CD4-positive, alpha-beta T cell treated with Interleukin-15 for 4 hours (primary cell): Measurements from ENCODE around the gene STIM2.
"Not testable (repeated sequence)": the region's sequence is repeated elsewhere in the genome, so short reads cannot be mapped to it uniquely, and the experiment has no call there.

ENCODE experiments used
- DNase-seq: peaks from one replicate; pipeline ENCODE4 v3.0.0-alpha.2; 2020; ENCODE audit warnings: low spot score

Gene STIM2

GRCh38 chr4:26867914-26868684 lies 7.5 kb downstream of the STIM2 start:
- no peak for DNase-seq

- DNase-seq = no peak
These were observed 10.1 kb downstream of the STIM2 start for GRCh38 chr4:26870576-26871262.

GRCh38 chr4:26871611-26872010 lies 11.0 kb downstream of the STIM2 start:
- DNase-seq = no peak

- peak; percentile 88 for DNase-seq
These were observed 12.9 kb downstream of the STIM2 start for GRCh38 chr4:26873391-26874026.

- no peak for DNase-seq
These were observed 13.5 kb downstream of the STIM2 start for GRCh38 chr4:26874110-26874509.

GRCh38 chr4:26877406-26877805 lies 16.8 kb downstream of the STIM2 start:
- peak; percentile 34 for DNase-seq

- DNase-seq = no peak
These were observed 17.3 kb downstream of the STIM2 start for GRCh38 chr4:26877961-26878360.

GRCh38 chr4:26878794-26879391 lies 18.3 kb downstream of the STIM2 start:
- peak; percentile 60 for DNase-seq

- no peak for DNase-seq
These were observed 19.2 kb downstream of the STIM2 start for GRCh38 chr4:26879805-26880204.

- DNase-seq = no peak
These were observed 23.4 kb downstream of the STIM2 start for GRCh38 chr4:26884026-26884425.

- DNase-seq = peak; percentile 78
These were observed 23.9 kb downstream of the STIM2 start for GRCh38 chr4:26884486-26884988.

- DNase-seq = peak; percentile 75
These were observed 25.3 kb downstream of the STIM2 start for GRCh38 chr4:26885912-26886274.

GRCh38 chr4:26887143-26887542 lies 26.5 kb downstream of the STIM2 start:
- peak; percentile 42 for DNase-seq

- DNase-seq = peak; percentile 57
These were observed 27.2 kb downstream of the STIM2 start for GRCh38 chr4:26887809-26888208.

- no peak for DNase-seq
These were observed 28.7 kb downstream of the STIM2 start for GRCh38 chr4:26889356-26889755.

- DNase-seq = no peak
These were observed 30.4 kb downstream of the STIM2 start for GRCh38 chr4:26891054-26891453.

- no peak for DNase-seq
These were observed 31.2 kb downstream of the STIM2 start for GRCh38 chr4:26891867-26892266.

GRCh38 chr4:26892480-26893150 lies 32.0 kb downstream of the STIM2 start:
- DNase-seq = no peak

- DNase-seq = no peak
These were observed 32.9 kb downstream of the STIM2 start for GRCh38 chr4:26893491-26893890.

- not testable (repeated sequence) for DNase-seq
These were observed 34.2 kb downstream of the STIM2 start for GRCh38 chr4:26894881-26895280.

GRCh38 chr4:26896636-26897035 lies 36.0 kb downstream of the STIM2 start:
- DNase-seq = no peak

- DNase-seq = no peak
These were observed 39.4 kb downstream of the STIM2 start for GRCh38 chr4:26899991-26900390.
